GM19025 (cell line): Measurements from ENCODE around the gene PRX.

Experiments used
- ATAC-seq: cut with Tn5 transposase; IDR thresholded peaks from one replicate; pipeline ENCODE4 v1.9.1; 2021; ENCODE audit warnings: mild to moderate bottlenecking, low read depth, moderate library complexity; ENCODE audit not compliant: unreplicated experiment

The PRX gene

GRCh38 chr19:40367577-40368434 is 45.4 kb downstream of the PRX start:
- no peak for ATAC-seq

GRCh38 chr19:40366697-40367561 is 46.2 kb downstream of the PRX start:
- ATAC-seq = no peak

- ATAC-seq = no peak
Observed at GRCh38 chr19:40365613-40366401, 47.4 kb downstream of the PRX start.

GRCh38 chr19:40365010-40365409 is 48.2 kb downstream of the PRX start:
- ATAC-seq = no peak

- no peak for ATAC-seq
Observed at GRCh38 chr19:40363069-40363468, 50.1 kb downstream of the PRX start.

DNA sequence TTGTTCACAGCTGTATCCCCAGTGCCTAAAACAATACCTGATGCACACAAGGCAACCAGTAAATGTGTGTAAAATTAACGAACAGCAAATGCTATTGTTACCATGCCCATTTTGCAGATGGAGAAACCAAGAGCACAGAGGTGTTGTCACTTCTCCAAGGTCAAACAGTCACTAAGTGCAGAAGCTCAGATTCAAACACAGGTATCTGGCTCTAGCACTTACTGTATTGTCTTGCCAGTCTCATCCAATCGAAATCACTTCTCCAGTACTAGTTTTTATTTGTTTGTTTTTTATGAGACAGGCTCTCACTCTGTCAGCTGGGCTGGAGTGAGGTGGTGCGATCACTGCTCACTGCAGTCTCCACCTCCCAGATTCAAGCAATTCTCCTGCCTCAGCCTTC is 51.0 kb downstream of the PRX start:
- ATAC-seq = no peak

- ATAC-seq = no peak
Observed at GRCh38 chr19:40360708-40361241, 52.4 kb downstream of the PRX start.

GRCh38 chr19:40360020-40360707 is 53.0 kb downstream of the PRX start:
- ATAC-seq = no peak

DNA sequence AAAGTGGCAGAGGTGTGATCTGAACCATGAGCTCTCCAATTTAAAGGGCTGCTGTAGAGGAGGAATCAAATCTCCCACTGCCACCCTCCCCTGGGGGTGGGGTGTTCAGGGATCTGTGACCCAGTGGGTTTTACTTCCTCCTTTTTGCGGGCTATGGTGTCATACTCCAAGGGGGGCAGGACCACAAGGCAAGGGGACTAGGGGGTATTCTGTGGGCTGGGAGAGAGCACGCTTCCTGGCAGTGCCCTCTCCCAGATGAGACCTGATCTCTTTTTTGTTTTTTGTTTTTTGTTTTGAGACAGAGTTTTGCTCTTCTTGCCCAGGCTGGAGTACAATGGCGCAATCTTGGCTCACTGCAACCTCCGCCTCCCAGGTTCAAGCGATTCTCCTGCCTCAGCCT is 54.4 kb downstream of the PRX start:
- ATAC-seq = no peak

DNA sequence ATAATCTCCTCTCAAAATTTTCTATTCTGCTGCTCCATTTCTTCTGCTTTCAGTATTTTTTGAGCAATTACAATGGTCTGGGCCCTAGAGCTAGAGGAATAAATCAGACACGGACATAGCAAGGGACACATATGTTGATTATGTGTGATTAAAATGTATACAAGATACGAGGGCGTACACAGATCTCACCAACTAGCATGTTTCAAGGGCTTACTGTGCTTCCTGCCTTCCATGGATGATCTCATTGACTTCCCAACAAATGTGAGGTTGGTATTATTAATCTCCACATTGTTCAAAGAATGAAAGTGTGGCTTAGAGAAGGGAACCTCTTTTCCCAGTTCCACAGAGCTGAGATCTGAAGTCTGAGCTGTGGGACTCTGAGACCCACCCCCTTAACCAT is 55.5 kb downstream of the PRX start:
- no peak for ATAC-seq

DNA sequence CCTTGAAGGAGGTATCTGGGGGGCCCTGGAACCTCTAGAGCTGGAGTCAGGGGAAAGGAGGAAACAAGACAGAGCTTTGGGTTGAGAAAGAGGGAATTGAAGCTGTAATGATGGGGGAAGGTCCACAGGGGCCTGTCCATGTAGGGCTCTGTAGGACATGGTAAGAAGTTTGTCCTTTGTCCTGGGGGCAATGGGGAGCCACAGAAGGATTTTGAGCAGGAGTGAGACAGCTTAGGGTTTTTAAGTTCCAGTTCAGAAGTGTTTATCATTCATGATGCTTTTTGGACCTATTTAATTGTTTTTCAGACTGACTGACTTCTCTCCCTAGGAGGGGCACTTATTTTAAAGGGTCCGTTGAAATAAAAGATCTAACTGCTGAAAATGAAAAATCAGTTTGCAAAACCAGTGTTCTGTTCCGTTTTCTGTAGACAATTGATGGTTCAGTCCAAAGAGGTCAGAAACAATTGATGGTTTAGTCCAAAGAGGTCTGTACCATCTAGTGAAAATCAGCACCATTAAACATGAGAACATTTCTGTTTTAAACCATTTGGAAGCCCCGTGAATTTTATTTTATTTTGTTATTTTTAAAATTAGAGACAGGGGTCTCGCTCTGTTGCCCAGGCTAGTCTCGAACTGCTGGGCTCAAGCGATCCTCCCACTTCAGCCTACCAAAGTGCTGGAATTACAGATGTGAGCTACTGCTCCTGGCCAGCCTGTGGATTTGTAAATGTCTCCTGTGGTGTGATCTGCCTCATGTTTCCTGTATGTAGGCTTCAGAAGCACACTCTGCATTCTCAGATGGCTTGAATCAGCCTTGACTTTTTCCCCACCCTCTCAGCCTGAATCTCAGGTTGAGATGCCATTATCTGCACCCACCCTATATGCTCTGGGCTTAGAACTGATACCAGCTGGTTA is 56.2 kb downstream of the PRX start:
- no peak for ATAC-seq

- ATAC-seq = no peak
Observed at GRCh38 chr19:40355975-40356680, 57.0 kb downstream of the PRX start.

DNA sequence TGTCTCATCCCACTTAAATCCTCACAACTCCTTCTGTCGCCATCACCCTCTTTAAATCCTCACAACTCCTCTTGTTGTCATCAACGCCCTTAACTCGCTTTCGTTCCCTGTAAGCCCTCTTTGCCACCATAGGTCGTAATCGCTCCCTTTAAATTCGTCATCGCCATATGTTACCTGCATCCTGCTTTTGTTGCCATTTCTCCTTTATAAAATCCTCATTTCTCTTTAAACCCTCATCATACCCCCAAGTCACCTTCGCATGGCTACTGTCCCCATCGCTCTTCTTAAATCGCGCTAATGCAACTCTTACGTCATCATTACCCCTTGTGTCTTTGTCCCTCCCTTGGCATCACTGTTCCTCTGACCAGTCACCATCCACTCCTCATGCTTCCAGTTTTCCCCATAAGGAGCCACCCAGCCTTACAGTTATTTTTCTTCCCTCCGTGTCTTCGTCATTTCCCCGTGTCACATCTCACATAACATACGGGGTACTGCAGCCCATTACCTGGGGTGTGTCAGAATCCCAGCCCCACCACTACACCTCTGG is 64.1 kb downstream of the PRX start:
- ATAC-seq = no peak

GRCh38 chr19:40348125-40348913 is 64.9 kb downstream of the PRX start, which contains the start of the genes C19orf47 and PLD3:
Gene C19orf47 (minus strand): TSS chr19:40348397. CDS start chr19:40341857, 6,540 bp downstream.
Gene PLD3 (plus strand): TSS chr19:40348695. CDS start chr19:40366484, 17,789 bp downstream.
- peak; percentile 96 for ATAC-seq

DNA sequence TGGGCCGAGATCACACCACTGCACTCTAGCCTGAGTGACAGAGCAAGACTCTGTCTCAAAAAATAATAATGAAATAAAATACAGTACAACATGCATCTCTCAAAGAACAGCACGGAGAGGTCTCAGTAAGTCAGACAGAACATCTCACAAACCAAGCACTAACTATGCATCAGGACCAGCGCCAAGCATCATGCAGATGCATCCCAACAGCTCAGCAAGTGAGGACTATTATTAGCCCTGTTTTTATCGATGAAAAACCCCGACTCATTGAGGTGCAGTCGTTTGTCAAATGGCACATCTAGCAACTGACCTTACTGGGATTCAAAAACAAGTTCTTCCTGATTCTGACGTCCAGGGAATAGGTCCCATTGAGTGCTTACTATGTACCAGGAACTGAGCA is 68.8 kb downstream of the PRX start:
- ATAC-seq = no peak
